Fibroblast of the aortic adventitia (primary cell): ENCODE results near the gene RNF112. TPM values are rescaled to one million over a fixed set of nuclear protein-coding genes. Genes with fewer than 3 reads are reported as not detected.

Source experiments
- DNase-seq: peaks from one replicate; pipeline ENCODE4 v3.0.0-alpha.2; 2010; ENCODE audit warnings: low read depth
- H3K4me3 ChIP-seq: 2 replicates; pipeline ENCODE4 v1.5.1; 2011; ENCODE audit warnings: low read depth, mild to moderate bottlenecking, control low read depth, low read length, moderate library complexity
- total RNA-seq: library from RNA; depleted of rRNA; stranded (reverse); fragments of >200 nt; gene quantifications from 2 replicates; pipeline ENCODE4 v1.2.3, GENCODE V29; 2012; ENCODE audit warnings: low replicate concordance
- TF ChIP-seq, protein P1 (sequence below): IDR thresholded peaks from 2 replicates; pipeline ENCODE4 v1.5.1; 2011; ENCODE audit warnings: mild to moderate bottlenecking, low read length, control low read depth, inconsistent platforms; ENCODE audit not compliant: insufficient read depth

Gene RNF112
- total RNA-seq, 1 donor = 0.36 TPM

DNA sequence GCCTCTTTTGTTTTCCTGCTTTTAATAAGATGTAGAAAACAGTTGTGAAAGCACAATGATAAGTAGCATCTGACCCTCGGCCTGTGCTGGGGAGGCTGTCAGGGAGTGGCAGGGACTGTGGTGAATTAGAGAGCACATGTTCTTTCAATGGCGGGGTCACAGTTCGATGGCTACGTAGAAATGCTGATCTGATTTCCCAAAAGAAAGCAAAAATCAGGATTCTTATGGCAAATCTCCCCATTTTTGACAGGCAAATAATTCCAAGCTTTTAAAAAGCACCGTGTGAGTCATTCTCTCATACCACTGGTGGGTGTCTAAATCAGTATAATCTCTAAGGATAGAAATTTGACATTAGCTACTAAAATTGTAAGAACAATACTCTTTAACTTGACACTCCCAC is 36.9 kb upstream of the RNF112 start:
- no peak overlapping the region for H3K4me3 ChIP-seq
- TF ChIP-seq, protein P1, sequence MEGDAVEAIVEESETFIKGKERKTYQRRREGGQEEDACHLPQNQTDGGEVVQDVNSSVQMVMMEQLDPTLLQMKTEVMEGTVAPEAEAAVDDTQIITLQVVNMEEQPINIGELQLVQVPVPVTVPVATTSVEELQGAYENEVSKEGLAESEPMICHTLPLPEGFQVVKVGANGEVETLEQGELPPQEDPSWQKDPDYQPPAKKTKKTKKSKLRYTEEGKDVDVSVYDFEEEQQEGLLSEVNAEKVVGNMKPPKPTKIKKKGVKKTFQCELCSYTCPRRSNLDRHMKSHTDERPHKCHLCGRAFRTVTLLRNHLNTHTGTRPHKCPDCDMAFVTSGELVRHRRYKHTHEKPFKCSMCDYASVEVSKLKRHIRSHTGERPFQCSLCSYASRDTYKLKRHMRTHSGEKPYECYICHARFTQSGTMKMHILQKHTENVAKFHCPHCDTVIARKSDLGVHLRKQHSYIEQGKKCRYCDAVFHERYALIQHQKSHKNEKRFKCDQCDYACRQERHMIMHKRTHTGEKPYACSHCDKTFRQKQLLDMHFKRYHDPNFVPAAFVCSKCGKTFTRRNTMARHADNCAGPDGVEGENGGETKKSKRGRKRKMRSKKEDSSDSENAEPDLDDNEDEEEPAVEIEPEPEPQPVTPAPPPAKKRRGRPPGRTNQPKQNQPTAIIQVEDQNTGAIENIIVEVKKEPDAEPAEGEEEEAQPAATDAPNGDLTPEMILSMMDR = no peak
- DNase-seq = peak; percentile 66

DNA sequence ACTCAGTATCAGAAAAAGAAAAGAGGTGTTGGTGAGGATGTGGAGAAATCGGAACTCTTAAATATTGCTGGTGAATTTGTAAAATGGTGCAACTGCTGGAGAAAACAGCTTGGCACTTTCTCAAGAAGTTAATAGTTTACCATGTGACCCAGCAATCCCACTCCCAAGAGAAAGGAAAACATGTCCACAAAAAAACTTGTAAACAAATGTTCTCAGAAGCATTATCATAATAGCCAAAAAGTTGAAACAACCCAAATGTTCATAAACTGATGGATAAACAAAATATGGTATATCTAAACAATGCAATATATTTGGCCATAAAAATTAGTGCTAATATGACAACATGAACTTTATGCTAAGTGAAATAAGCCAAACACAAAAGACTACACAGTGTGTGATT is 35.3 kb upstream of the RNF112 start:
- DNase-seq = no peak
- TF ChIP-seq, protein P1 = no peak
- H3K4me3 ChIP-seq = no peak overlapping the region

DNA sequence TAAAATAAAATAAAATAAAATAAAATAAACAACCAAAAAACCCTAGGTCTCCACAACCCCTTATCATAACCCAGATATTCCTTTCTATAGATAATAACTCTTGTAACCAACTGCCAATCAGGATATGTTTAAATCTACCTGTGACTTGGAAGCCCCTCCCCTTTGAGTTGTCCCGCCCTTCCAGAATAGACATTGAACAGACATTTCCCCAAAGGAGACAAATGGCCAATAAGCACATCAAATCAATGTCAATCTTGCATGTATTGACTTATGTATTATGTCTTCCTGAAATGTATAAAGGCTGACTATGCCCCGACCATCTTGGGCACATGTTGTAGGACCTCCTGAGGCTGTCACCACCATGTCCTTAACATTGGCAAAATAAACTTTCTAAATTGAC is 34.2 kb upstream of the RNF112 start:
- no peak for DNase-seq
- TF ChIP-seq, protein P1 = no peak
- H3K4me3 ChIP-seq = peak overlapping the region; percentile 89

DNA sequence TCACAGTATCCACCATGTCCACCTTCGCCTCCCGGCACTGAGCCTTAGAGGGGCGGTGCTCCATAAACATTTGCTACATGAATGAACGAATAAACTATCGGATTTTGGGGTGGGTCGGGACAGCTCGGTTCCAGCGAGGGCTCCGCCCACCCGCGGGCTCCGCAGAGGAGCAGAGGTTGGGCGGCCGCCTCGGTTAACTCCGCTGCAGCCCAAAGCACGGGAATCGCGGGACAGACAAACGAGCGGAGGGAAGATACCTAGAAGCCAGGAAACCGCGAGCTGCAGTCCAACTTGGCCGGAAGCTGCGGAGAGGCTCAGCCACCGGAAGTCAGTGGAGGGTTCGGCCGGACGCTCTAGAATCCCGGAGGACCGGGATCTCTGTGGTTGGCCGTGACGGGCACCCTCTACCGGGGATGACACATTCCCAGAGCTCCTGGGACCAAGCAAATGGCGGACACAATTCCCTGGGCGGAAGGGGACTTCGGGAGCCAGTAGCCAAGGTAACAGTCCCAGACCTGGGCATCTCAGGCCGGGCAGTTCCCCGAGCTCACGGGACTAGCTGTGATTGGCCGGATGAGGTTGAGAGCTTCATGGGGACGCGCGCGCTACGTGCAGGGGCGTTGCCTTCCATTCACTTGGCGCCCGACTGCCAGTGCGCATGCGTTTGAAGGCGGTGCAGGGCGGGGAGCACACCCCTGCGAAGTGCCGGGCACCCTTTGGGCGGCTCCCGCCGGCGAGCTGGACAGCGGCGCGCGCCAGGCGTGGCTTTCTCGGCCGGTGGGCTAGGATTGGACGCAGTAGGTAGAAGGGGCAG is 33.2 kb upstream of the RNF112 start:
- peak overlapping the region; percentile 89 for H3K4me3 ChIP-seq
- TF ChIP-seq, protein P1 = no peak
- DNase-seq = peak; percentile 98

GRCh38 chr17:19378416-19379360 is 32.3 kb upstream of the RNF112 start, which contains the start of gene MAPK7:
Gene MAPK7 (plus strand): TSS chr17:19378498. CDS start chr17:19378901, 403 bp downstream.
- no peak for DNase-seq
- H3K4me3 ChIP-seq = peak within 1 kb of the TSS; percentile 89
- TF ChIP-seq, protein P1 = no peak

- TF ChIP-seq, protein P1 = no peak
- DNase-seq = no peak
- peak overlapping the region; percentile 83 for H3K4me3 ChIP-seq
These were observed 31.5 kb upstream of the RNF112 start for GRCh38 chr17:19379361-19380065.
